Heart left ventricle (tissue), 16 donors: ENCODE data around the gene CAPN12. TPM values are rescaled to one million over a fixed set of nuclear protein-coding genes. Genes with fewer than 3 reads are reported as not detected.

Experiments used
- ATAC-seq, 4 donors: fragments of 200-7000 bp; cut with Tn5 transposase; one replicate each; pipeline ENCODE4 v1.9.1; 2020 to 2022; ENCODE audit warnings: moderate library complexity in 4 of 4, mild to moderate bottlenecking in 3 of 4, moderate number of reproducible peaks in 1 of 4
- DNase-seq, 5 donors: peaks; one replicate each; pipeline ENCODE4 v3.0.0-alpha.2; 2020
- H3K27ac ChIP-seq, 12 donors: fragments of 200-600 bp; sonication (generic) in 4 of 12; one replicate each; pipeline versions ENCODE4 v1.5.0 to v1.8.0; 2016 to 2022; ENCODE audit warnings: mild to moderate bottlenecking in 2 of 12
- H3K27me3 ChIP-seq, 9 donors: fragments of 200-600 bp; sonication (generic) in 2 of 9; one replicate each; pipeline versions ENCODE4 v1.5.1 to v1.8.0; 2016 to 2022; ENCODE audit warnings: mild to moderate bottlenecking in 3 of 9
- H3K36me3 ChIP-seq, 9 donors: fragments of 200-600 bp; sonication (generic) in 2 of 9; one replicate each; pipeline versions ENCODE4 v1.5.0 to v1.8.0; 2018 to 2022; ENCODE audit warnings: mild to moderate bottlenecking in 2 of 9
- H3K4me1 ChIP-seq, 12 donors: fragments of 200-600 bp; sonication (generic) in 4 of 12; one replicate each; pipeline versions ENCODE4 v1.5.0 to v1.8.0; 2016 to 2022; ENCODE audit warnings: mild to moderate bottlenecking in 3 of 12
- H3K4me3 ChIP-seq, 12 donors: fragments of 200-600 bp; sonication (generic) in 4 of 12; one replicate each; pipeline versions ENCODE4 v1.5.0 to v1.8.0; 2017 to 2022; ENCODE audit warnings: mild to moderate bottlenecking in 9 of 12, moderate library complexity in 4 of 12
- H3K9me3 ChIP-seq, 12 donors: fragments of 200-600 bp; sonication (generic) in 4 of 12; one replicate each; pipeline versions ENCODE4 v1.5.0 to v1.8.0; 2016 to 2022; ENCODE audit warnings: mild to moderate bottlenecking in 1 of 12
- CTCF ChIP-seq, 12 donors: fragments of 200-600 bp; sonication (generic) in 4 of 12; IDR thresholded peaks; one replicate each; pipeline versions ENCODE4 v1.5.0 to v1.8.0; 2018 to 2022; ENCODE audit warnings: antibody characterized with exemption in 12 of 12, mild to moderate bottlenecking in 5 of 12
- POLR2A ChIP-seq, 2 donors: fragments of 450-650 bp; IDR thresholded peaks; one replicate each; pipeline ENCODE4 v1.6.1; 2017; ENCODE audit warnings: antibody characterized with exemption in 2 of 2, mild to moderate bottlenecking in 2 of 2, moderate library complexity in 2 of 2
- WGBS, 4 donors: extraction: QIAGEN DNeasy Blood & Tissue Kit in 2 of 4; methylation state at CpG; one replicate each; pipeline versions ENCODE4 v1.1.5 to v1.1.7; 2013 to 2018; 5-methylcytosine and 5-hydroxymethylcytosine counted together
- intact Hi-C, 10 donors: fragments of 100-400 bp; cut with DNase I; formaldehyde crosslinking; loops; one replicate each; pipeline versions ENCODE4 v1.11.1 to v1.14.2; 2022
- polyA plus RNA-seq, 2 donors: library from polyadenylated mRNA; stranded (reverse); fragments of 200-250 nt; gene quantifications; one replicate each; pipeline ENCODE4 v1.2.3, GENCODE V29; 2013
- total RNA-seq, 9 donors: library from RNA; depleted of rRNA in 2 of 9; stranded (reverse); fragments of >200 nt in 2 of 9; fragmentation: NEBNext Ultra II Directional in 3 of 9; extraction: Animal tissue kit (Norgen Biotek cat#: 25700) in 3 of 9; gene quantifications; one replicate each; pipeline versions ENCODE4 v1.1.0 to v1.2.4, GENCODE V29; 2016 to 2023
- donor health status: ischemic (EF 13 %, LVEDD 7.1; RV severe dilation, severe dysfunction).
- donor health status: healthy with polysubstance abuse.
- donor health status: DM: no; HTN: yes; CAD: no.
- donor health status: DM: no; HTN: no; CAD: no.
- donor health status: ischemic (EF 25% LVEDD 6.9; RV normal size, moderate dysfunction).
- donor health status: ischemic (EF 25% LVEDD 5.7; RV mildly dilated, moderate dysfunction).
- donor health status: healthy.
- donor health status: DM: yes; HTN: yes; CAD: no.
- donor health status: ischemic (EF 35%, LVEDD 5.7; RV mildly dilated, moderate dysfunction).
- donor health status: nonischemic (EF 11% LVEDD 7.7; RV severe dilation, severe dysfunction).
- donor health status: DM: yes; HTN: yes; CAD: no.
- donor health status: PGD.
- donor health status: ischemic (EF 29% LVEDD 5.4; RV normal size, mild dysfunction).
- donor health status: nonischemic (EF 23%, LVEDD 6.1; RV moderate dilation, normal function).

The CAPN12 gene
- total and polyA plus RNA-seq, 11 donors: 0.36 to 1.8 (median 0.88) TPM

- Histone ChIP-seq H3K9me3 (no peaks in the 10 kb centered on the region), H3K27me3 (no peaks in the 10 kb centered on the region), H3K27ac (peak overlapping the region; percentile 55 to 98 (median 84)), H3K36me3 (peaks cover 0 to 100% (median 94%) of the 10 kb centered on the region in 9 donors), H3K4me3 (no peak overlapping the region), H3K4me1 (peaks cover 53 to 100% (median 88%) of the 10 kb centered on the region in 12 donors)
- intact Hi-C loops: loop anchor here in 2 of 10 donors (5.0 kb wide), 2 partner anchors 59 to 64 kb away; partner anchors contain the start of gene ACTN4 (in 1 of the 2)
- DNase-seq (peak in 3 of 5 donors; percentile 72 to 79 (median 72)), ATAC-seq (peak in 2 of 4 donors; percentile 2 to 5)
- TF ChIP-seq CTCF (IDR thresholded peaks at IDR 0.05): no peak
- TF ChIP-seq POLR2A (IDR thresholded peaks at IDR 0.05): no peak
- 51 to 61% (median 56%) methylated on average over 15 to 25 of the region's 25 CpGs for WGBS, 4 donors
Measured at GRCh38 chr19:38710928-38711725, 33.1 kb downstream of the CAPN12 start.

GRCh38 chr19:38710416-38710702 lies 33.9 kb downstream of the CAPN12 start:
- Histone ChIP-seq H3K4me1 (peaks cover 58 to 100% (median 92%) of the 10 kb centered on the region in 12 donors), H3K27me3 (no peaks in the 10 kb centered on the region), H3K4me3 (no peak overlapping the region), H3K36me3 (peaks cover 0 to 100% (median 94%) of the 10 kb centered on the region in 9 donors), H3K27ac (peak overlapping the region; percentile 55 to 98 (median 84)), H3K9me3 (no peaks in the 10 kb centered on the region)
- 41 to 46% (median 44%) methylated on average over 2 of the region's 2 CpGs for WGBS, 4 donors
- intact Hi-C loops: loop anchor here in 2 of 10 donors (5.0 kb wide), 2 partner anchors 58 to 63 kb away; partner anchors contain the start of gene ACTN4 (in 1 of the 2)
- ATAC-seq (no peak), DNase-seq (no peak)
- TF ChIP-seq CTCF (IDR thresholded peaks at IDR 0.05) (no peak), POLR2A (IDR thresholded peaks at IDR 0.05) (no peak)

GRCh38 chr19:38709671-38710415 lies 34.4 kb downstream of the CAPN12 start:
- Histone ChIP-seq H3K36me3 (peaks cover 0 to 100% (median 94%) of the 10 kb centered on the region in 9 donors), H3K9me3 (no peaks in the 10 kb centered on the region), H3K4me3 (no peak overlapping the region), H3K27me3 (no peaks in the 10 kb centered on the region), H3K4me1 (peaks cover 60 to 100% (median 97%) of the 10 kb centered on the region in 12 donors), H3K27ac (peak overlapping the region; percentile 55 to 98 (median 84))
- no peak for TF ChIP-seq CTCF (IDR thresholded peaks at IDR 0.05)
- DNase-seq (peak in 2 of 5 donors; percentile 59 to 70), ATAC-seq (peak in 2 of 4 donors; percentile 1 to 17)
- intact Hi-C loops: loop anchor here in 8 of 10 donors (5.0 kb wide), 5 partner anchors 43 to 73 kb away; partner anchors contain the start of gene ACTN4 (in 3 of the 8)
- WGBS, 4 donors: 51 to 62% (median 55%) methylated on average over 25 to 27 of the region's 27 CpGs

GRCh38 chr19:38709119-38709518 lies 35.2 kb downstream of the CAPN12 start:
- Histone ChIP-seq H3K4me3 (no peak overlapping the region), H3K36me3 (peaks cover 0 to 100% (median 94%) of the 10 kb centered on the region in 9 donors), H3K4me1 (peaks cover 60 to 100% (median 96%) of the 10 kb centered on the region in 12 donors), H3K27ac (peak overlapping the region; percentile 55 to 98 (median 84)), H3K27me3 (no peaks in the 10 kb centered on the region), H3K9me3 (no peaks in the 10 kb centered on the region)
- WGBS, 4 donors: 70 to 85% (median 78%) methylated on average over 10 of the region's 10 CpGs
- no peak for TF ChIP-seq CTCF (IDR thresholded peaks at IDR 0.05)
- no peak for TF ChIP-seq POLR2A (IDR thresholded peaks at IDR 0.05)
- intact Hi-C loops: loop anchor here in 7 of 10 donors (5.0 kb wide), 5 partner anchors 42 to 72 kb away; partner anchors contain the start of gene ACTN4 (in 2 of the 7)
- ATAC-seq (no peak), DNase-seq (no peak)
